OCI-LY7 (cell line): ENCODE measurements around the gene PKN1. TPM values are rescaled to one million over a fixed set of nuclear protein-coding genes. Genes with fewer than 3 reads are reported as not detected.

Experiments used
- Bru-seq: library from RNA; stranded (reverse); fragments of 400-500 nt; gene quantifications from one replicate; lab custom pipeline; 2021; lab: Mats Ljungman, UMichigan
- BruChase-seq, 2 experiments: library from RNA; stranded (reverse); fragments of 400-500 nt; gene quantifications; one replicate each; lab custom pipeline; 2021; lab: Mats Ljungman, UMichigan
- BruUV-seq: library from RNA; stranded (reverse); fragments of 400-500 nt; replicated peaks from 2 replicates; lab custom pipeline; 2021; lab: Mats Ljungman, UMichigan
- CTCF ChIA-PET: fragments of 300-600 bp; sonication (Branson Sonifier 250); formaldehyde crosslinking; loops from one replicate; lab custom pipeline; 2022; ENCODE audit warnings: antibody characterized with exemption; ENCODE audit not compliant: unreplicated experiment; lab: Charles Lee
- POLR2A ChIA-PET: fragments of 300-600 bp; sonication (Branson Sonifier 250); formaldehyde crosslinking; loops from one replicate; lab custom pipeline; 2022; ENCODE audit warnings: antibody characterized with exemption; lab: Charles Lee
- DNase-seq: peaks from one replicate; pipeline ENCODE4 v3.0.0-alpha.2; 2015; ENCODE audit warnings: low spot score
- H2AFZ ChIP-seq: fragments of 200-600 bp; sonication (generic), shearing (Covaris generic); 2 replicates; pipeline ENCODE4 v1.6.1; 2014; ENCODE audit warnings: mild to moderate bottlenecking, antibody characterized with exemption, low read length, moderate library complexity
- H3K27ac ChIP-seq: fragments of 200-600 bp; sonication (generic); 2 replicates; pipeline ENCODE4 v1.5.1; 2014; ENCODE audit warnings: mixed run types, low read depth, mild to moderate bottlenecking, moderate library complexity, low read length, inconsistent platforms; ENCODE audit not compliant: poor library complexity, severe bottlenecking
- H3K36me3 ChIP-seq: fragments of 200-600 bp; sonication (generic); 2 replicates; pipeline ENCODE4 v1.6.1; 2014; ENCODE audit warnings: mild to moderate bottlenecking, antibody characterized with exemption, low read length, moderate library complexity, mixed read lengths; ENCODE audit not compliant: insufficient read depth
- H3K4me1 ChIP-seq: fragments of 200-600 bp; sonication (generic); 2 replicates; pipeline ENCODE4 v1.5.1; 2014; ENCODE audit warnings: mild to moderate bottlenecking, low read length; ENCODE audit not compliant: insufficient read depth, poor library complexity, severe bottlenecking
- H3K4me2 ChIP-seq: fragments of 200-600 bp; sonication (generic); 2 replicates; pipeline ENCODE4 v1.6.1; 2014; ENCODE audit warnings: mild to moderate bottlenecking, low read length
- H3K4me3 ChIP-seq: fragments of 200-600 bp; sonication (generic); 2 replicates; pipeline ENCODE4 v1.5.1; 2014; ENCODE audit warnings: mild to moderate bottlenecking, low read depth, low read length; ENCODE audit not compliant: poor library complexity, severe bottlenecking
- H3K79me2 ChIP-seq: fragments of 200-600 bp; sonication (generic); 2 replicates; pipeline ENCODE4 v1.6.1; 2016; ENCODE audit warnings: low read depth, mild to moderate bottlenecking, low read length, moderate library complexity, mixed read lengths; ENCODE audit not compliant: insufficient read depth
- H3K9me2 ChIP-seq: fragments of 200-600 bp; sonication (generic); 2 replicates; pipeline ENCODE4 v1.6.1; 2016; ENCODE audit warnings: mild to moderate bottlenecking, low read length, mixed read lengths; ENCODE audit not compliant: insufficient read depth
- H3K9me3 ChIP-seq: fragments of 200-600 bp; sonication (generic); 2 replicates; pipeline ENCODE4 v1.6.1; 2014; ENCODE audit warnings: mild to moderate bottlenecking, mixed run types, low read length, mixed read lengths
- H4K20me1 ChIP-seq: fragments of 200-600 bp; sonication (generic); 2 replicates; pipeline ENCODE4 v1.6.1; 2014; ENCODE audit warnings: mild to moderate bottlenecking, antibody characterized with exemption, low read length, moderate library complexity, mixed read lengths; ENCODE audit not compliant: insufficient read depth
- EZH2phosphoT487 ChIP-seq: fragments of 200-600 bp; sonication (generic); IDR thresholded peaks from 2 replicates; pipeline ENCODE4 v1.6.1; 2018; ENCODE audit warnings: low read depth, borderline replicate concordance, mild to moderate bottlenecking, mixed run types, antibody characterized with exemption, low read length, moderate library complexity, mixed read lengths
- intact Hi-C: fragments of 100-400 bp; cut with micrococcal nuclease; formaldehyde crosslinking; loops from one replicate; pipeline ENCODE4 v1.10.0; 2022; ENCODE audit not compliant: unreplicated experiment
- long read RNA-seq: library from polyadenylated mRNA; stranded (forward); transcript quantifications from one replicate; pipeline ENCODE4 v2.0.0, GENCODE V29; 2022
- total RNA-seq, 2 experiments: library from RNA; depleted of rRNA in 1 of 2; stranded (reverse); fragments of >200 nt in 1 of 2; shearing (Covaris generic) in 1 of 2; gene quantifications; 2 replicates each; pipeline ENCODE4 v1.2.3, GENCODE V29; 2014 to 2022
- TF ChIP-seq, protein P1 (sequence below): fragments of 200-600 bp; sonication (generic); conservative IDR thresholded peaks from 2 replicates; pipeline ENCODE4 v1.5.1; 2014; ENCODE audit warnings: mild to moderate bottlenecking, antibody characterized with exemption, low read length, moderate library complexity, mixed read lengths

Gene PKN1
- total RNA-seq (2014; rRNA removed; shearing (Covaris generic)) (117 and 125 TPM in 2 replicates), total RNA-seq (2022) (233 and 246 TPM in 2 replicates), Bru-seq, nascent RNA (percentile 62 among the genes with signal in this experiment), BruChase-seq, experiment 1, labeled RNA remaining after a 6-hour chase (percentile 76 among the genes with signal in this experiment), BruChase-seq, experiment 2, labeled RNA remaining after a 2-hour chase (percentile 65 among the genes with signal in this experiment)
- long read RNA-seq, transcript PKN1-201 (22 exons, 3,069 nt), result major isoform, 344 of 467 reads
- long read RNA-seq, transcript PKN1-202 (22 exons, 2,960 nt), result minor isoform, 24 of 467 reads
- long read RNA-seq, partial matches to known transcripts, result 63 of 467 reads
- long read RNA-seq, other reads (novel, unspliced or antisense), result 36 of 467 reads

DNA sequence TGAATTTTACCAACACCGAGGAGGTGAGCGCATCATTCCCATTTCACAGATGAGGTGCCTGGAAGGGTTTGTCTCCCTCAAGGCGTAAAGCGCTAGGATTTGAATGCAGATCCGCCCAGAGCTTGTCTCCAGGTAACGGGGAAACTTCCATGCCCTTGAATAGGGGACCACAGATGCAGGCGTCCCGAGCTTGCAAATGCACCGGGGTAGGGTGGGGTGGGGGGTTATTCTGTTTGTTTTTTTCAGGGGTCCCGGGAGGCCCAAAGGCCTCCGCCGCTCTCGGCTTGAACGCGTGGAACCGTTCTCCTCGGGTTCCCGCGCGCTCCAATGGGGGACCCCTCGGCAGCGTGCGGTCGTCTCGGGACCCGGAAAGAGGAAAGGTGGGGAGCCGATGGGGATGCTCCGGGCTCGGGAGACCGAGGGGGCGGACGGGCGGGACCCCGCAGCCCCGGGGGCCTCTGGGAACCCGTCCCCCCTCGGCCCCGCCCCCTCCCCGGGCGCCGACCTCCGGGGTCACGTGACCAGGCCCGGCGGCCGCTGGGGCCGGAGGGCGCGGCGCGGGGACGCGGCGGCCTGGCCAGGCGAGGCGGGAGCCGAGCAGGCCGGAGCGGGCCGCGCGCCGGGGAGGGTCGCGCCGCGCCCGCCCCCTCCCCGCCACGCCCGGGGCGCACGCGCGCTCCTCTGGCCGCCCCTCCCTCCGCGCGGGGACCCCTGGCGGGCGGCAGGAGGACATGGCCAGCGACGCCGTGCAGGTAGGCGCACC lies at the start of gene PKN1:
Gene PKN1, plus strand, starts transcription at position 516 of the 763 bp plus-strand sequence. Its CDS starts 216 bp downstream, at position 732.
- H3K36me3 ChIP-seq, result peaks cover 11% of the 10 kb centered on the region; the same call in 1 of the 2 replicates
- H4K20me1 ChIP-seq, result no peaks in the 10 kb centered on the region
- intact Hi-C loops, result loop anchor here (1.0 to 2.0 kb wide), 2 partner anchors 14 to 40 kb away; partner anchors contain the start of gene DDX39A
- no peak for TF ChIP-seq EZH2phosphoT487
- TF ChIP-seq, protein P1, sequence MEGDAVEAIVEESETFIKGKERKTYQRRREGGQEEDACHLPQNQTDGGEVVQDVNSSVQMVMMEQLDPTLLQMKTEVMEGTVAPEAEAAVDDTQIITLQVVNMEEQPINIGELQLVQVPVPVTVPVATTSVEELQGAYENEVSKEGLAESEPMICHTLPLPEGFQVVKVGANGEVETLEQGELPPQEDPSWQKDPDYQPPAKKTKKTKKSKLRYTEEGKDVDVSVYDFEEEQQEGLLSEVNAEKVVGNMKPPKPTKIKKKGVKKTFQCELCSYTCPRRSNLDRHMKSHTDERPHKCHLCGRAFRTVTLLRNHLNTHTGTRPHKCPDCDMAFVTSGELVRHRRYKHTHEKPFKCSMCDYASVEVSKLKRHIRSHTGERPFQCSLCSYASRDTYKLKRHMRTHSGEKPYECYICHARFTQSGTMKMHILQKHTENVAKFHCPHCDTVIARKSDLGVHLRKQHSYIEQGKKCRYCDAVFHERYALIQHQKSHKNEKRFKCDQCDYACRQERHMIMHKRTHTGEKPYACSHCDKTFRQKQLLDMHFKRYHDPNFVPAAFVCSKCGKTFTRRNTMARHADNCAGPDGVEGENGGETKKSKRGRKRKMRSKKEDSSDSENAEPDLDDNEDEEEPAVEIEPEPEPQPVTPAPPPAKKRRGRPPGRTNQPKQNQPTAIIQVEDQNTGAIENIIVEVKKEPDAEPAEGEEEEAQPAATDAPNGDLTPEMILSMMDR, result no peak
- BruUV-seq, result TSS peak; percentile 85
- POLR2A ChIA-PET, result interaction anchor here (0.7 to 0.9 kb wide), 3 partner anchors 12 to 341 kb away, joined by 3 to 6 read pairs (median 4); no protein-coding TSS in a partner anchor
- H3K9me3 ChIP-seq, result no peaks in the 10 kb centered on the region
- CTCF ChIA-PET, result interaction anchor here (0.6 to 1.2 kb wide), 3 partner anchors 9 to 54 kb away, joined by 3 to 4 read pairs (median 4); no protein-coding TSS in a partner anchor
- no peaks in the 10 kb centered on the region for H3K9me2 ChIP-seq
- DNase-seq, result peak; percentile 85
- peaks cover 23% of the 10 kb centered on the region; the same call in 1 of the 2 replicates for H3K79me2 ChIP-seq
- peak within 1 kb of the TSS; percentile 84 for H2AFZ ChIP-seq
- peaks cover 45% of the 10 kb centered on the region for H3K4me1 ChIP-seq
- H3K27ac ChIP-seq, result peak within 1 kb of the TSS; percentile 60
- peak within 1 kb of the TSS; percentile 90 for H3K4me3 ChIP-seq
- peak within 1 kb of the TSS; percentile 97 for H3K4me2 ChIP-seq

DNA sequence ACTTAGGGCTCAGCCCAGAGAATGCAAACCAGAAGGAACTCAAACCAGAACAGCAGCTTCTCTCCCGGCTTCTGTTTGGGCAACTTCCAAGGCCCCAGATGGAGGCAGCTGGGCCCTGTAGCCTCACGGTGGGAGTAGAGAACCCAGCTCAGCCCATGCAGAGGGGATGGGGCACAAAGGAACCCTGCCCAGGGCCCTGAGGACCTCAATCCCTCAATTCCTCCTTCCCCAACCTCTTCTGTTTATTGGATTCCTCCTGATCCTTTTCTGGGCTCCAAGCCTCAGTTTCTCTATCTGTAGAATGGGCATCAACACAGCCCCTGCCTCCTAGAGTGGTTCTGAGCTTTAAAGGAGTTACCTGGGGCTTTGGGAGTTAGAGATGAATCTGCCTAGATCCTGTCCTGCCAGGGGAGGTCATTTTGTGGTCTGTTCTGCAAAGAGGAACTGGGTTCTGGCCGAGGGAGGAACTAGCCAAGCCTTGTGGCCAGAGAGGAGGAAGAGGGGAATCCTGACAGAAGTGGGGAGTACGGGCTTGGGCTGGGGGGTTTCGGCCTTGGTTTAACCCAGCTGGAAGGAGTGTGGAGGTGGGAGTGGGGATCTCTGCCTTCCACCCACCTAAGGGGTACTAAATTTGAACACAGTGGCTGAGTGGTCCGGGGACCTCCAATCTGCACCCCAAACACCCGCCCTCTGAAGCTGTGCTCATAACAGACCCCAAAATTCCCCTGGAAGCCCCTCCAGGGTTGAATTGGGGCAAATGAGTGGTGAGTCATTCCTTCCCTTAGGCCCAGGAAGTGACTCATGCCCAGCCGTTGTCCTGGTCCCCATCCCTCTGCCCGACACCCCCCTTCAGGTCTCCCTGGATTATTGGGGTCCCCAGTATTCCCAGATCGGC lies 49.2 kb upstream of the PKN1 start:
- Histone ChIP-seq H3K27ac (peak overlapping the region; percentile 28), H3K9me3 (no peaks in the 10 kb centered on the region), H3K36me3 (no peaks in the 10 kb centered on the region; the same call in 1 of the 2 replicates), H4K20me1 (no peaks in the 10 kb centered on the region), H3K4me1 (peaks cover 62% of the 10 kb centered on the region), H2AFZ (no peak overlapping the region), H3K4me2 (peak overlapping the region; percentile 85), H3K79me2 (peaks cover 33% of the 10 kb centered on the region; the same call in 1 of the 2 replicates), H3K9me2 (no peaks in the 10 kb centered on the region), H3K4me3 (peak overlapping the region; percentile 71)
- intact Hi-C loops, result loop anchor here (2.0 kb wide), 1 partner anchor 17 kb away; no protein-coding TSS in a partner anchor
- peak; percentile 47 for DNase-seq
- CTCF ChIA-PET, result no interaction called here
- POLR2A ChIA-PET, result interaction anchor here (0.6 to 0.9 kb wide), 4 partner anchors 13 to 25 kb away, joined by 3 read pairs; no protein-coding TSS in a partner anchor
- TF ChIP-seq, protein P1, result no peak
- no peak for TF ChIP-seq EZH2phosphoT487
- no TSS peak for BruUV-seq
